Measurements from ENCODE around the gene SRSF4.
A peak's percentile ranks its signal among the peaks of the same experiment; 100 is the strongest.

DNA sequence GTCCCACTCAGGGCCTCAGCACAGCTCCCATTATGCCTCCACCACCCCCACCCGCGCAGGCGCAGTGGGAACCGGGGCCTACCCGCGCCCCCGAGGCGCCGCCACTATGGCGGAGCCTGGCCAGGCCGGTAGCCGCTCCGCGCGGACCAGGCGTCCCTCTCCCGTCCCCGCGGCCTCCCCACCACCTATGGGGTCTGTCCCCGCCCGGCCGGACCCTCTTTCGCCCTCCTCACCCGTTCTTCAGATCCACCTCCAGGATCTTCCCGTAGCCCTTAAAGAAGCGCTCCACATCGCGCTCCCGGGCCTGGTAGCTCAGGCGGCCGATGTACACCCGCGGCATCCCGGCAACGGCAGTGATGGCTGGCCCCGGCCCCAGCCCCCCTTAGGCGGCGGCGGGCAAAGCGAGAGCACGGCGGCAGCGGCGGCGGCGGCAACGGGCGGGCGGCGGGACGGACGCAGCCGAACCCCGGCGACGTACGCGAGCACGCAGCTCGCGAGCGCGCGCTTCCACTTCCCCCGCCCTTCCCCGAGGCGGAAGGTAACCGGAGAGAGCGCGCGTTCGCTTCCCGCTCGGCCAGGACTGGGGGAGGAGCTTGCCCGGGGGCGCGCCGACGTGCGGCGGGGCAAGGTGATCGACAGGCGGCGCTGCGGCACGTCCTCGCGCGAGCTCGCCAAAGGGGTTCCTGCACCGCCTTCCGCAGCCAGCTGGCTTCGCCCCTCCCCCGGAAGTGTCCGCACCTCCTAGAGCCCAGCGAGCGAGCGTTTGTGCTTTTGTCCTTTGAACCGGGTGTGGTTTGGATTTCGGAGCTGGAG lies at the start of gene SRSF4:
- TF ChIP-seq, protein P1, sequence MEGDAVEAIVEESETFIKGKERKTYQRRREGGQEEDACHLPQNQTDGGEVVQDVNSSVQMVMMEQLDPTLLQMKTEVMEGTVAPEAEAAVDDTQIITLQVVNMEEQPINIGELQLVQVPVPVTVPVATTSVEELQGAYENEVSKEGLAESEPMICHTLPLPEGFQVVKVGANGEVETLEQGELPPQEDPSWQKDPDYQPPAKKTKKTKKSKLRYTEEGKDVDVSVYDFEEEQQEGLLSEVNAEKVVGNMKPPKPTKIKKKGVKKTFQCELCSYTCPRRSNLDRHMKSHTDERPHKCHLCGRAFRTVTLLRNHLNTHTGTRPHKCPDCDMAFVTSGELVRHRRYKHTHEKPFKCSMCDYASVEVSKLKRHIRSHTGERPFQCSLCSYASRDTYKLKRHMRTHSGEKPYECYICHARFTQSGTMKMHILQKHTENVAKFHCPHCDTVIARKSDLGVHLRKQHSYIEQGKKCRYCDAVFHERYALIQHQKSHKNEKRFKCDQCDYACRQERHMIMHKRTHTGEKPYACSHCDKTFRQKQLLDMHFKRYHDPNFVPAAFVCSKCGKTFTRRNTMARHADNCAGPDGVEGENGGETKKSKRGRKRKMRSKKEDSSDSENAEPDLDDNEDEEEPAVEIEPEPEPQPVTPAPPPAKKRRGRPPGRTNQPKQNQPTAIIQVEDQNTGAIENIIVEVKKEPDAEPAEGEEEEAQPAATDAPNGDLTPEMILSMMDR (IDR thresholded peaks at IDR 0.05; ENCODE audit: low read length), result peak; percentile 64
- TF ChIP-seq EZH2 (IDR thresholded peaks at IDR 0.05; ENCODE audit: borderline replicate concordance, low read length), result no peak
